Effector CD4-positive, alpha-beta T cell (primary cell): ENCODE measurements around the gene DNAJC13.
"Not testable (repeated sequence)": the region's sequence is repeated elsewhere in the genome, so short reads cannot be mapped to it uniquely, and the experiment has no call there.

Source experiments
- DNase-seq: peaks from one replicate; pipeline ENCODE4 v3.0.0-alpha.2; 2020

The DNAJC13 gene

GRCh38 chr3:132545471-132545870 lies 128.2 kb downstream of the DNAJC13 start:
- no peak for DNase-seq

- no peak for DNase-seq
Measured at GRCh38 chr3:132549169-132549568, 131.9 kb downstream of the DNAJC13 start.

GRCh38 chr3:132549890-132550578 lies 132.7 kb downstream of the DNAJC13 start:
- no peak for DNase-seq

GRCh38 chr3:132550579-132551305 lies 133.4 kb downstream of the DNAJC13 start:
- DNase-seq, result no peak

GRCh38 chr3:132553826-132554225 lies 136.5 kb downstream of the DNAJC13 start:
- no peak for DNase-seq

GRCh38 chr3:132554437-132554836 lies 137.1 kb downstream of the DNAJC13 start:
- no peak for DNase-seq

- no peak for DNase-seq
Measured at GRCh38 chr3:132555306-132556035, 138.2 kb downstream of the DNAJC13 start.

GRCh38 chr3:132556036-132556386 lies 138.7 kb downstream of the DNAJC13 start:
- DNase-seq, result not testable (repeated sequence)

- DNase-seq, result no peak
Measured at GRCh38 chr3:132556508-132557159, 139.3 kb downstream of the DNAJC13 start.

GRCh38 chr3:132561003-132561402 lies 143.7 kb downstream of the DNAJC13 start:
- no peak for DNase-seq

- DNase-seq, result no peak
Measured at GRCh38 chr3:132563420-132564069, 146.2 kb downstream of the DNAJC13 start.

GRCh38 chr3:132564070-132564465 lies 146.8 kb downstream of the DNAJC13 start:
- no peak for DNase-seq

- no peak for DNase-seq
Measured at GRCh38 chr3:132568422-132568821, 151.1 kb downstream of the DNAJC13 start.

- no peak for DNase-seq
Measured at GRCh38 chr3:132569153-132569552, 151.9 kb downstream of the DNAJC13 start.

GRCh38 chr3:132569580-132569979 lies 152.3 kb downstream of the DNAJC13 start:
- no peak for DNase-seq

- no peak for DNase-seq
Measured at GRCh38 chr3:132570016-132570415, 152.7 kb downstream of the DNAJC13 start.

GRCh38 chr3:132573797-132574211 lies 156.5 kb downstream of the DNAJC13 start:
- no peak for DNase-seq

GRCh38 chr3:132587401-132587800 lies 170.1 kb downstream of the DNAJC13 start:
- no peak for DNase-seq
